HG02943 (cell line): ENCODE results near the gene SEMA4A.
A peak's percentile ranks its signal among the peaks of the same experiment; 100 is the strongest.
"Not testable (repeated sequence)": the region's sequence is repeated elsewhere in the genome, so short reads cannot be mapped to it uniquely, and the experiment has no call there.

Experiments
- ATAC-seq: cut with Tn5 transposase; IDR thresholded peaks from one replicate; pipeline ENCODE4 v1.9.1; 2021; ENCODE audit warnings: mild to moderate bottlenecking, low read depth, moderate library complexity; ENCODE audit not compliant: unreplicated experiment

Gene SEMA4A

DNA sequence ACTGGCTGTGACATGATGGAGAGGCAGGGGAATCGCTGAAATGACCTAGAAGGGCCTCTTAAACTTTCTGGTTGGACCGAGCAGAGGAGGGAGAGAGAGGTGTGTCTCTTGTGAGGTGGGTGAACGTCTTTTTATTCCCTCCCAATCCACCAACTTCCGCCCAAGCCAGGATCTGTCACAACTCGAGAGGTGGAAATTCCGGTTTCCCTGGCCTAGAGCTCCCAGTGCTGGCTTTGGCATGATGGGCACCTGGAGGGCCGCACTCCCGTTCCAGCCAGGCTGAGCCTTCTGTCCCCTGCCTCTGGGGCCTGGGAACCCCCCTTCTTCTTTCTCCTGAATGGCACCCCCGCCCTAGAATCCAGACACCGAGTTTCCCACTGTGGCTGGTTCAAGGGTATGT lies at the start of gene SEMA4A:
TSS of gene SEMA4A (plus strand) at position 224 of the 400 bp plus-strand sequence. CDS start 994 bp downstream, outside the sequence.
- no peak for ATAC-seq

DNA sequence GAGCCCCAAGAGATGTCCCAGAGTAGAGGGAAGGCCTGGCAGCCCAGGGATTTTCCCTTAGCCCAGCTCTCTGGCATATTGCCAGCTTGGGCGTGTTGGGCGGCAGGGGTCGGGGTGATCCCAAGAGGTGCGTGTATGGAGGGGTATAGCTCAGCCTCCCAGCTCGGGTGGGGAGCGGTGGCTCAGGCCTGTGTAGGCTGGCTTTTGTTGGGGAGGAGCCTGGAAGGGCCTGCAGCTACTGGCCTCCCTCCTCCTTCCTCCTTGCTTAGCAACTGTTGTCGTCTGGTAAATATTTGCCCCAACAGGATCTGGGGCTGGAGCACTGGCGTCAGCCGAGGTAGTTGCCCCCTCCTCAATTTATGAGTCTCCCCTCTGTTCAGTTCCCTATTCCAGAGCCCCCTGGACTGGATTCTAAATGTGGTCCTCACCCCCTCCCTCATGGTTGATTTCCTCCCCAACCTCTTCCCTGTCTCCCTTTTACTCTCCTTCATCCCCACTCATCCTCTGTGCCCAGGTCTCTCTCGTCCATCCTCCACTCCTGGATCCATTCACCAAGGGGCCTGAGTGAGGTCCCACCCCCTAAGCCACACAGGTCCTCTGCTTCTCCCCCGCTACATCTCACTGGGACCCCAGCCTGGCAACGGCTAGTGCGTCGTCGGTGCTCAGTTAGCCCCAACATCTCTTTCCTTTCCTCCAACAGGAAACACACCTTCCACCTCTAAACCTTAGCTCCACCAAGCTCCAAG lies 49.1 kb upstream of the SEMA4A start:
- no peak for ATAC-seq

DNA sequence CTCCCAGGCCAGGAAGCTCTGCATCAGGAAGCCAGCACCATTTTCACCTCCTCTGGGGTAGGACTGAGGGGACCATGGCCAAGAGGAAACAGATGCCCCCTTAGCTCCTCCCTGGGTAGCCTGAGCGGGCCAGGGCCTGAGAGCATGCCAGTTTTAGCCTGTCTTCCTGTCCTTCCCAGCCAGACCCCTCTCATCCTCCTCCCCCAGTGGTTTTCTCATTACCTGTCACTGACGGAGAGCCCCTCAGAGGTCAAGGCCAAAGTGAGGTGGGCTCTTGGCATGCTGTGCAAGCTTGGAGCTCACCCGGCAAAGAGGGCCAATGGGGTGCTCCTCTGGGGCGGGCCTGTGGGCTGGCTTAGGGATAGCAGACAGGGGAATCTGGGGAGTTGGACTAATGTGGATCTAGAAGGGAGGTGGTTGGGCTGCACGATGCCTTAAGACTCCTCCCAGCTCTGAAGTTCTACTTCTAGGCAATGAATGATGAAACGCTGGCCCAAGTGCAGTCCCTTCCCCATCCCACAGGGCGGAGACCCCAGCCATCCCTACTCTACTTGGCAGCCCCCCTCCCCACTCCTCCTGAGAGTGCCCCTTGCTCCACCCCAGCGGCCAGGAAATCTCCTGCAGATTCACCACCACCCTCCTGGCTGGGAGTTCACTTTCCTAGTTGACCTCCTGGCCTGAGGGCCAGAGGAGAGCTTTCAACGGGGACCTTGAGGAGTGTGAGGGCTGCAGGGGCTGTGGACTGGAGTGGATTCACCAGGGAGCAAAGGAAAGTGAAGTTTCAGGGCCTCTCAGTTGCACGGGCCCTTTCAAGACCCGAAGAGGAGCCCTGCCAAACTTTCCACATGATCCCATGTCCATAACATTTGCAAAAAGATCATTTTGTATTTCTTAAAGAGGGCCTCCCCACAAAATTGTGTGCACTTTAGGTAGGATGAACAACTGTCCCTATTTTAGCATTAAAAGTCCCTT lies 48.2 kb upstream of the SEMA4A start:
- no peak for ATAC-seq

DNA sequence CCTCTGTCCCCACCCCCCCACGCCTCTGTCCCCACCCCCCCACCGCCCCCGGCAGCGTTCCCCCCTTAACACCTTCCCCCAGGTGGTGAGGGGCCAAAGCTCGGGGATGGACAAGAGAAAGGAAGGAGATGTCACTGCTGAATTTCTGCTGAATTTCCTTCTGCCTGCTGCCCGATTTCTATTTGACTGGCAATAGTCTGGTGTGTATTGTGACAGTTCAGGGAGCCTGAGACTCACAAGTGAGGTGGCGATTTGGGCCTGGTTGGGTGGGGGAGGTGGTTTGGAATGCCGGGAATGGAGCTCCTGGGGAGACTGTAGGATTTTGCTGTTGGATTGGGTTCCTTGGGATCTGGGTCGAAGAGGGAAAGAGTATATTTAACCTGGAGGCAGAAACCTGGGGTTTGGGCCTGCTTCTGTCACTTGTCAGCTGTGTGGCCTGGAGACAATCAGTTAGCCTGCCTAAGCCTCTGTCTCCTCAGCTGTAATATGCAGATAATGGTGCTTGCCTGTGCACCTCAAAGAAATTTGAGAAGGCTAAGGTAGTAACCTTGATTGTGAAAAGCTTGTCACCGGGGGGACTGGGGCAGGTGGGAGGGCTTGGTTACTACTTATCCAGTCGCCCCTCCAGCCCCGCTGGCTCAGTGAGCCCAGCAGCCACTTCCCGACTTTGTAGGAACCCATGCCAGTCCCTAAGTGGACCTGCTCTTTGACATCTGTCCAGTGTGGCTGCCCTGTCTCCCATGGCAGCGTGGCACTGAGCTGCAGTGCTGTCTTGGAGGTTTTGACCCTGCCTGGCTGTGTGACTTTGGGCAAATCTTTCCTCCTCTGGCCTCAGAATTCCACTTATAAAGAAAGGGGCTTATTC lies 46.5 kb upstream of the SEMA4A start:
- ATAC-seq = no peak

DNA sequence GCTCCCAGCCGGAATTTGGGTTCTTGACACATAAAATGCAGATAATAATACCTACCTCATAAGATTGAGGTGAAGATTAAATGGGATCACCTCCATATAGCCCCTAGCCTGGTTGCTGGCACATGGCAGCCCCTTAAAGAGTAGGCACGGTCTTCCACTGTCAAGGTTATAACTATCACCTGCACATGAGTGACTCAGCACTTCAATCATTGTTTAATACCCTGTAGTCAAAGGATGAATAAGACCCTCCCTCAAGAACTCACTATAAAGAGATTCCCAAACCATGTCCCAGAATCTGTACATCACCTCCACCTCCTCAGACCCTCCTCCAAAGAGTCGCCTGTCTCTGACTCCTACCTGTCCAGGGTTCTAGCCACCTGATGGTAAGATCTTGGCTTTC lies 45.3 kb upstream of the SEMA4A start:
- ATAC-seq = no peak

DNA sequence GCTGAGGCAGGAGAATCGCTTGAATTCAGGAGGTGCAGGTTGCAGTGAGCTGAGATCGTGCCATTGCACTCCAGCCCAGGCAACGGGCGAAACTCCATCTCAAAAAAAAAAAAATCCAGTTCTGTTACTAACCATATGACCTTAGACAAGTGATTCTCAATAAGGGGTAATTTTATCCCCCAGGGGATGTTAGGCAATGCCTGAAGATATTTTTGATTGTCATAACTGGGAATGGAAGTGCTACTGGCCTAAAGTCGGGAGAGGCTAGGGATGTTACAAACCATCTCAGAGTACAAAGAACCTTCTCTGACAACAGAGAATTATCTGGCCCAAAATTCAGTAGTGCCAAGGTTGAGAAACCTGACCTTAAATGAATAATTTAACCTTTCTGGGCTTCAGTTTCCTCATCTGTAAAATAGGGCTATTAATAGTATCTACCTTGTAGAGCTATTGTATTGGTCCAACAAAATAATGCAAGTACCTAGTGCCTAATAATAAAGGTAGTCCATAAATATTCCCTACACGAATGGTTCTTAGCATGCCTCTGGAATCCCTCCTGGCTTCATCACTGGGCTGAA lies 44.6 kb upstream of the SEMA4A start:
- no peak for ATAC-seq

DNA sequence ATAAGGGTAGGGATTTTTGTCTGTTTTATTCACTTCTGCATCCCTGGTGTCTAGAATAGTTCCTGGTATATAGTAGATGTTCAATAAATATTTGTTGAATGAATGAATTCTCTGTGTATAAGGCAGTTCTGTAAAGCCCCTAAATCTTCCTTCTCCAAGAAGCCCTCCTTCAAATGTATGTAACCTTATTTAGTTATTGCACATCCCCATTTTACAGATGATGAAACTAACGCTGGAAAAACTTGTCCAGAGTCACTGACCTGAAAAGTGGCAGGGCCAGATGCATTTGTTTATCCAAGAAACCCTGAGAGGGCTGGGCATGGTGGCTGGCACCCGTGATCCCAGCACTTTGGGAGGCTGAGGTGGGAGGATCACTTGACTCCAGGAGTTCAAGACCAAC lies 43.1 kb upstream of the SEMA4A start:
- no peak for ATAC-seq

DNA sequence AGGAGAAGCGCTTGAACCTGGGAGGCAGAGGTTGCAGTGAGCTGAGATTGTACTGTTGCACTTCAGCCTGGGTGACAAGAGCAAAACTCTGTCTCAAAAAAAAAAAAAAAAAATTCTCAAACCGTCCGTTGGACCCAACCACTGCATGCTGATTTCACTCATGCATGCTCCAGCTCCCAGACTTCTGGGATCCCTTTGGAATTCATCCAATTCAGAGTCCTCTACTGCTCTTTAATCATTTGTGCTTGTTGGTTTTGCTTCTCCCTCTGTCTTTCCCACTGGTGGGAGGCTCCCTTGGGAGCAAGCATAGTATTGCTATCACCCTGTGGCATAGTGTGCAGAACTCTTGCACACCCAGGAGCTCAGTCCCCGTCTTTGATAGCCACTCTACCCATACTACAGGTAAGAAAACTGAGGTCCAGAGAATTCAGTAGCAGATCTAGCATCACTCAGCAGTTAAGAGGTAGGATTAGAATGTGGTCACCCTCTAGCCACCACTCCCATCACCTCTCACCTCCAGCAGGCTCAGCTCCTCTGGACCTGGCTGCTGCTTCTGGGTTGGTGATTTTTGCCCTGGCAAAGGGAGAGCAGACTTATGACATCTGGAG lies 41.9 kb upstream of the SEMA4A start:
- ATAC-seq = no peak

DNA sequence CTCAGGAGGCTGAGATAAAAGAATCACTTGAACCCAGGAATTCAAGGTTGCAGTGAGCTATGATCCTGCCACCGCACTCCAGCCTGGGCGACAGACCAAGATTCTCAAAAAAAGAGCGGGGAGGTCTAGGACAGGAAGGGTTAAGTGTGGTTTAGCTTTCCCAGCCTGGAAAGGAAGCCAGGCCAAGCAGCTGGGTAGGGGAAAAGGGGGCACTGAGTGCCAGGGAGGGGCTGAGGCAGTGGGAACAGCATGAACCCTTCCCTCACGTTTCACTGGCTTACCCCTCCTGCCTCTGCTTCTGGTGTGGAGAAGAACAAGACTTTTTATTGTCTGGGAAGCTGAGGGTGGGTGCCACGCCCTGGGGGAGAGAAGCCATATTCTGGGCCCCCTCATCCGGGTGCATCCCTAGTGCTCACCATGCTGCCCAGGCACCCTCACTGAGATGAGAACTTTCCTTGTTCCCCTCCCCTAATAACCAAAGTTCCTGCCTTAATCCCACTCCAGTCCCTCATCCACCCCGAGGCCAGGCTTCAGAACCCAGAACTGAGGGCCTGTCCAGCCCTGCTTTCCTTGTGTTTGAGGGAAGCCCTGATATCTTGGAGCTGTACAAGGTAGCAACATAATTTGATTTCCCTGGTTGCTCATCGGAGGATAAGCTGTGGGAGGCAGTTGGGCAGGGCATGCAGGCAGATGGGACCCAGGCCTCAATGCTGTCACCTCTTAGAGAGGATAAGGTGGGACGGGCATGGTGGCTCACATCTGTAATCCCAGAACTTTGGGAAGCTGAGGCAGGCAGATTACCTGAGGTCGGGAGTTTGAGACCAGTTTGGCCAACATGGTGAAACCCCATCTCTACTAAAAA lies 40.9 kb upstream of the SEMA4A start:
- no peak for ATAC-seq

DNA sequence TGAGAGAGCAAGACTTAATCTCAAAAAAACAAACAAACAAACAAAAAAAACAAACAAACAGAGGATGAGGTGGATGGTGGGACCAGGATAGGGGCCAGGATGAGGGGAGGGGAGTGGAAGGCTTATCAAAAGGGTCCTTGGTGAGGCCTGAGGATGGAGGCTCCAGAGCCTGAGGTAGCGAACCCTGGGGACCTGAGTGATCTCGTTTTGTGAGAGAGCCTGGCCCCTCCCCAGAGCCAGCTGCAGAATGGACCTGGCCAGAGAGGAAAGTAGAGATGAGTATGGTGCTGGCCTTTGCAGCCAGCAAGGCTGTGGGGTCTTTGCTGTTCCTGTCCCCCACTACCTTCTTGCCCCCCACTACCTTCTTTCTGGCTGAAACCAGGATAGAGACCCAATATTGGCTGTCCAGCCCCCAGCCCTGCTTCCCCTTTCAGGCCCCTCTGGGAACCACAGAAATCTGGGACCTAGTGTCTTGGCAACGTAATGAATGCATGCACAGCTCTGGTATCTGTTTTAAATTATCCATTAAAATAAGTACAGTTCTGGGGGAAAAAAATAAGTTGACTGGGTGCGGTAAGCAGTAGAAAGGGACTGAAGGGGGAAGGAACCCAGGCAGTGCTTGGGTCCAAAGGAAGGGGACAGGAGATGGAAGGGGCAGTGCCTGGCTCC lies 40.0 kb upstream of the SEMA4A start:
- ATAC-seq = no peak

DNA sequence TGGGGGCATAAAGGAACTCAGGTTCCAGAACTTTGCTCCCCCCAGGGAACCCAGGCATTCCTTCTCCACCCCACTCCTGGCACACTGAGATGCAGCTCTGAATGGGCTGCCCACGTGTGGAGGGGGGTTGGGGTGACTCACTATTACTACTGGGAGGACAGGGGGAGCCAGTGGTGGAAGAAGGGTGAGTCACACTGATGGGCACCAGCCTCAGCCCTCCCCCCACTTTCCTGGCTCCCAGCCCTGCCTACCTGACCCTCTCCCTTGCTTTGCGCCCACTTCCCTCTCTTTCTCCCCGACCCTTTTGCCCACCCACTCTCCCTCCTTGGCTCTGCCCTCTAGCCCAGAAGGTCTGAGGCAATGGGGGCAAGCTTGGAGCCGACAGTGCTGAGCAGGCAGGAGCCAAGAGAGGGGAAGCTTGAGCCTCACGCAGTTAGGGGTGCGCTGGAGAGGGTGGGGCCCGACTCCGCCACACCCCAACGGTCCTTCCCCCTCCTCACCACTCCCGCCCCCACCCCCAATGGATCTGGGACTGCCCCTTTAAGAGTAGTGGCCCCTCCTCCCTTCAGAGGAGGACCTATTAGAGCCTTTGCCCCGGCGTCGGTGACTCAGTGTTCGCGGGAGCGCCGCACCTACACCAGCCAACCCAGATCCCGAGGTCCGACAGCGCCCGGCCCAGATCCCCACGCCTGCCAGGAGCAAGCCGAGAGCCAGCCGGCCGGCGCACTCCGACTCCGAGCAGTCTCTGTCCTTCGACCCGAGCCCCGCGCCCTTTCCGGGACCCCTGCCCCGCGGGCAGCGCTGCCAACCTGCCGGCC lies 39.1 kb upstream of the SEMA4A start, which contains the start of gene LMNA:
TSS of gene LMNA (plus strand) at position 611 of the 818 bp plus-strand sequence. CDS start 208 bp downstream, outside the sequence.
- ATAC-seq = peak; percentile 44

DNA sequence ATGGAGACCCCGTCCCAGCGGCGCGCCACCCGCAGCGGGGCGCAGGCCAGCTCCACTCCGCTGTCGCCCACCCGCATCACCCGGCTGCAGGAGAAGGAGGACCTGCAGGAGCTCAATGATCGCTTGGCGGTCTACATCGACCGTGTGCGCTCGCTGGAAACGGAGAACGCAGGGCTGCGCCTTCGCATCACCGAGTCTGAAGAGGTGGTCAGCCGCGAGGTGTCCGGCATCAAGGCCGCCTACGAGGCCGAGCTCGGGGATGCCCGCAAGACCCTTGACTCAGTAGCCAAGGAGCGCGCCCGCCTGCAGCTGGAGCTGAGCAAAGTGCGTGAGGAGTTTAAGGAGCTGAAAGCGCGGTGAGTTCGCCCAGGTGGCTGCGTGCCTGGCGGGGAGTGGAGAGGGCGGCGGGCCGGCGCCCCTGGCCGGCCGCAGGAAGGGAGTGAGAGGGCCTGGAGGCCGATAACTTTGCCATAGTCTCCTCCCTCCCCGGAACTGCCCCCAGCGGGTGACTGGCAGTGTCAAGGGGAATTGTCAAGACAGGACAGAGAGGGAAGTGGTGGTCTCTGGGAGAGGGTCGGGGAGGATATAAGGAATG lies 38.4 kb upstream of the SEMA4A start:
- peak; percentile 5 for ATAC-seq

DNA sequence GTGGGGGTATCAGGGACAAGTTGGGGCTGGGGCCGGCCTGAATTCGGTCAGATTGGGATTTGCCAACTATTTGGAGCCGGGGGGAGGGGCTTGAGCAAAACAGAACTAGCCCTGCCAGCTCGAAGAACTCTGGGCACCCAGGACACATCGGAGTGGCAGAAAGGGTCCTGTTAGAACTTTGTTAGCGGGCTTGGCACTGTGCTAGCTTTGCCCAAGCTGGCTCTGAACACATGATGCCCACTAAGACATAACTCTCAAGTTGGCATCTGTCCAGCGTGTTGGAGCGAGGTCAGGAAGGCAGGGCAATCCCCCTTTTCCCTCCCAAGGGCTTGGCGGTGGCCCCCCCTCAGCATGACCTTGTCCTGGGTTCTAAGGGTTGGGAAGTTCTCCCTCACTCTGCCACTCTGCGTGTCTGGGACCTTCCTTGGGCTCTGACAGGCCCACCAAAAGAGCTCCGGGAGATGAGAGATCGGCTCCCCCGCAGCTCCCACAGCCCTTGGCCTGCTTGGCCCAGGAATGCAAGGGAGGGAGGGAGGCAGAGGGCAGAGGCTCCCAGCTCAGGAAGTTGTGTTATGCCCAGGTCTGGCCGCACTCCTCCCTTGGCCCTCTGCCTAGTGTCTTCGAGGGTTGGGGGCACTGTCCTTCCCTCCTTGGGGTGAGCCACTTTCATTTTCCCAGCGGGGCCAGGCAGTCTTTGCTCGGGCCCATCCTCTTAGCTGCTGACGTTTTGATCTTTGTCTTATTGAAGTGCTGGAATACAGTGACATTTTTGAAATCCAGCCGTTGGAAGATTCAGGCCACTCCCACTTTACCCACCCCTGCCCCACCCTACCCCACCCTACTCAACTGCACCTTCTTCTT lies 37.6 kb upstream of the SEMA4A start:
- no peak for ATAC-seq

DNA sequence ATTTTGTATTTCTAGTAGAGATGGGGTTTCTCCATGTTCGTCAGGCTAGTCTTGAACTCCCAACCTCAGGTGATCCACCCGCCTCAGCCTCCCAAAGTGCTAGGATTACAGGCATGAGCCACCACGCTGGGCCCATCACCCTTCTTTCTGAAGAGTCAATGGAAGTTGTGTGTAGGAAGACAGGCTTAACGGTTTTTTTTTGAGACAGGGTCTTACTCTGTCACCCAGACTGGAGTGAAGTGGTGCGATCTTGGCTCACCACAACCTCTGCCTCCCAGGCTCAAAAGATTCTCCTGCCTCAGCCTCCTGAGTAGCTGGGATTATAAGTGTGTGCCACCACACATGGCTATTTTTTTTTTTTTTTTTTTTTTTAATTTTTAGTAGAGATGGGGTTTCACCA lies 36.7 kb upstream of the SEMA4A start:
- ATAC-seq = not testable (repeated sequence)

DNA sequence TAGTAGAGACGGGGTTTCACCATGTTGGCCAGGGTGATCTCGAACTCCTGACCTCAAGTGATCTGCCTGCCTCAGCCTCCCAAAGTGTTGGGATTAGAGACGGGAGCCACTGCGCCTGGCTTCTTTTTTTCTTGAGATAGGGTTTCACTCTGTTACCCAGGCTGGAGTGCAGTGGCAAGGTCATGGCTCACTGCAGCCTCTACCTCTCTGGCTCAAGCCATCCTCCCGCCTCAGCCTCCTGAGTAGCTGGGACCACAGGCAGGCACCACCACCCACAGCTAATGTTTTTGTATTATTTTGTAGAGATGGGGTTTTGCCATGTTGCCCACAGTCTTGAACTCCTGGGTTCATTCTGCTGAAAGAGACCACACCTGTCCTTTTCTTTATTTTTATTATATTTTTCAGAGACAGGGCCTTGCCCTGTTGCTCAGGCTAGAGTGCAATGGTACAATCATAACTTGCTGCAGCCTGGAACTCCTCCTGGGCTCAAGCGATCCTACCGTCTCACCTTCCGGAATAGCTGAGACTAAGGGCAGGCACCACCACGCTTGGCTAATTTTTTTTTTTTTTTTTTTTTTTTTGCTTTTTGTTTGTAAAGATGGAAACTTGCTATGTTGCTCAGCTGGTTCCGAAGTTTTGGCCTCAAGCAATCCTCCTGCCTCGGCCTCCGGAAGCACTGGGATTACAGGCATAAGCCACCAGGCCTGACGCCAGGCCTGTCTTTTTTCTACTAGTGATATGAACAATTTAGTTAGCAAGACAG lies 35.8 kb upstream of the SEMA4A start:
- no peak for ATAC-seq
